GM21390 (cell line): ENCODE results near the gene C9orf50.
"Not testable (repeated sequence)": the region's sequence is repeated elsewhere in the genome, so short reads cannot be mapped to it uniquely, and the experiment has no call there.

Experiments
- ATAC-seq: cut with Tn5 transposase; IDR thresholded peaks from one replicate; pipeline ENCODE4 v1.9.1; 2021; ENCODE audit not compliant: unreplicated experiment

C9orf50 gene

DNA sequence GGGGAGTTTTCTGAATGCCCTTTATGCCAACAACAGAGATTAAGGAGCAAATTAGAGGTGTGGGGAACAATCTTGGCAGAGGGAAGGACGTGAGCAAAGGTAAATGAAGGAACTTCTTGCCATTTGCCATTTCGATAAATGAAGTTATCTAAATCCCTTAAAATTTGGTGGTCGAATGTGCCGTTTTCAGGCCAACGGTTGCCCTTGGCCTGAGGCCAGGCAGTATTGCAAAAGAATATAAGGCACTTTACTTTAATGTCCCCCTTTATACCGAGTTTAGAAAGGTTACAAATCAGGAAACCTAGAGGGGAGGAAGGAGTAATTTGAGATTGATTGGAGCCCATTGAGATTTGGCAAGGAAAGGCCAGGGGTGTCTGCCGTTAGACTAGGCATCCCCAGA lies 26.3 kb downstream of the C9orf50 start:
- no peak for ATAC-seq

- ATAC-seq, result not testable (repeated sequence)
These were observed 28.1 kb downstream of the C9orf50 start for GRCh38 chr9:129592790-129593189.

GRCh38 chr9:129591916-129592315 lies 29.0 kb downstream of the C9orf50 start:
- no peak for ATAC-seq

DNA sequence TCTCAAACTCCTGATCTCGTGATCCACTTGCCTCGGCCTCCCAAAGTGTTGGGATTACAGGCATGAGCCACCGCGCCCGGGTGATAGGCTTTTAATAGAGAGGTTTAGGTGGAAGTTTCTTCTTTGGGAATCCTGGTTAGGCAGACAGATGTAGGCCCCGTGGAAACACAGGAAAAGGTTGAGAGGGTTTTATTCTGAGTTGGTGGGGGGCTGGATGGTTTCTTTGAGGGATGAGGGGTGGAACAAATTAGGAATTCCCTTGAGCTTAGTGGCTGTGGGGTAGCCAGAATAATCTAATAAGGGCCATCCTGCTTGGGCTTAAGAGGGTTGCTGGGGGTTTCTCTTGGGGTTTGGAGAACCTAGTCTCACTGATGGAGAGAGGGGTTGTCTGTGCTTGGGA lies 30.4 kb downstream of the C9orf50 start:
- ATAC-seq, result no peak

DNA sequence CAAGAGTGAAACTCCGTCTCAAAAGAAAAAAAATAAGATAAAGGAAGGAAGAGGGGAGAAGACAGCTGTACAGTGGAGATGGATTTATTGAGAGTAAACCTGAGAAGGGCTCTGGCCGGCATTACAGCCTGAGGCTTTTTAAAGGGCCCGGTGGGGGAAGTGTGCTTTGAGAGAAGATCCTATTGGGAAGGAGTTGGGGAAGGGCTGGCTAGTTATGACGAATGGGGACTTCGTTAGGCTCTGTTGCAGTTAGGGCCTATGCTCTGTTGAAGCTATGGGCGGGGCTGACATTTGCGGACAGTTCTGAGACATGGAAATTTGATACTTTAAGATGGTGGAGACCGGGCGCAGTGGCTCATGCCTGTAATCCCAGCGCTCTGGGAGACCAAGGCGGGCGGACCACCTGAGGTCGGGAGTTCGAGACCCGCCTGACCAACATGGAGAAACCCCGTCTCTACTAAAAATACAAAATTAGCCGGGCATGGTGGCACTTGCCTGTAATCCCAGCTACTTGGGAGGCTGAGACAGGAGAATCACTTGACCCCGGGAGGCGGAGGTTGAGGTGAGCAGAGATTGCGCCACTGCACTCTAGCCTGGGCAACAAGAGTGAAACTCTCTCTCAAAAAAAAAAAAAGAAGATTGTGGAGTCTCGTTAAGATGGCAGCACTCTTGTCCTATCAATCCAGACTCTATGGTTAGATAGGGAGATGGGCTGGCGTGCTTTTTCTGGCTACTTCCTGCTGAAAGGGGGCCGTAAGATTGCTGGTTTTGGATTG lies 33.2 kb downstream of the C9orf50 start:
- ATAC-seq, result no peak

DNA sequence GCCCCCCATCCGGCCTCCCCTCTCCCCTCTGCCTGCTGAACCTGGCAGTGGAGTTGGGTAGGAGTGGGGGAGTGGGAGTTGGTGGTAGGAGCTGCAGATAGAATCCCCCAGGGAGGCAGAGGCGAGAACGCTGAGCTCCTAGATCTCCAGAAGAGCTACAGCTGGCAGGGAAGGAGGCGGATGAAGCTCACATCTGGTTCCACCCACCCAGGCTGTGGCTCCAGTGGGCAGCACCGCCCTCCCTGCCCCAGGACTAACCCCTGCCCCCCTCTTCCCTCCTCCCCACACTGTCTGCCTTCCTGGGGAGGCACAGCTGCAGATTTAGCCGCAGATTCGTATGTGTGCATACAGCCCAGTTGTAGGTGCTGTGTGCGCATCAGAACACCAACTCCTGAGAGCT lies 34.2 kb downstream of the C9orf50 start:
- no peak for ATAC-seq

DNA sequence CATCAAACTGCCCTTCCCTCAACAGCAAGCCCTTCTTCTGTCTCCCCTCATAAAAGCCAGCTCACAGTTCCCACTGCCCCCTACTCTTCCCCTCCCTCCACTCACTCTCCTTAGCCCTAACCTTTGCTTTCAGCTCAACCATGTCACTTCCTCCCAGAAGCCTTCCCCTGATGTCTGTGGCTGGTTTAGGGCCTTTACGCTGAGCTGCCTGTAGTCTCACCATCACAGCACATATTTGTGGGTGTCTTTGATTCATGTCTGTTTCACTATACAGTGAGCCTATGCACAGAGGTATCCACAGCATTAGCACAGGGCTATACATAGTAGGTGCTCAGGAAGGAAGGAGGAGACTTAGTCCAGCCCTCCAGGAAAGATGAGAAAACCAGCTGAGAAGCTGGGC lies 34.7 kb downstream of the C9orf50 start:
- ATAC-seq, result no peak

- no peak for ATAC-seq
These were observed 35.5 kb downstream of the C9orf50 start for GRCh38 chr9:129585352-129585751.

DNA sequence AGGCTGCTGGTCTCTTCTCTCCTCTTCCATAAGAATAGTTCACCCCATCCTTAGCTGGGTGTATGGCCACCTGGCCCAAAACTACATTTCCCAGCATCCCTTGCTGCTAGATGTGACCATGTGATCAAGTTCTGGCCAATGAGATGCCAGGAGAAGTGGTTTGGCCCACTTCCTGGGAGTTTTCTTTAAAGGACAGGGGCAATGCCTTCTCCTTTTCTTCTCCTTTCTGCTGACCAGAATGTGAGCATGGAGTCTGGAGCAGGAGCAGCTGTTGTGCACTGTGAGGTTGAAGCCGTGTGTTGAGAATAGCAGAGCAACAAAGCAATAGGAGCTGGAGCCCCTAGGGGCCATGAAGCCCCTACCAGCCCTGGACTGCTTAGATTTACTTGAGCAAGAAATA lies 36.8 kb downstream of the C9orf50 start:
- ATAC-seq, result peak; percentile 48

DNA sequence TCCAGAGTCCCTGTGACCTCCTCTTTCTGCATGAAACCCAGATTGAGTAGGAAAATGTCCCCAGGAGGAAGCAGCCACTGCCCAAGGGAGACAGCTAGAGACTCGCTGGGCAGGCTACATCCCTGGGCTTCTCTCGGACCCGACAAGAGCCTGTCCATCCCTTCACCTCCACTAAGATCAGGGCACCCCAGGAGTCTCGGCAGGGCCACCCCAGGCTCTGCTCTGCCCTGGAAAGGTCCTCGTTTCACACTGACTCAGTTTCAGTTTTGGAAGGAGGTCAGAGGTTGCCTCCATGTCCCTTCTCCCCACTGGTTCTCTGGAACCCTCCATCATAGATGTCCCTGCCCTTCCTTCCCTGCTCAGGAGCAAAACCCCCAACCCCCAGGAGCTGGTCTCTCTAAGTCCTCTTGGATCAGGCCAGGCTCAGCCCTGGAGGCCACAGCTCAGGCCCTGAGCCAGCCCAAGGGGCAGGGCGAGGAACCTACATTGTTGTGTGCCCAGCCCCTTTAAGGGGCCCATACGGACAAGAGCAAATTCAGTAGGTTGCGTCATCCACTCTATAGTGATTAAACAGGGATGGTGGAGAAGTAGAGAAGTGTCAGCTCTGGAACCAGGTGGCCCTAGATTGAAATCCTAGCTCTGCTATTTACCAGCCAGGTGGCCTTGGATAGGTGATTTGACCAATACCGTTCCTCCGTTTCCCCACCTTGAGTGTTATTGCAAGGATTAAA lies 37.4 kb downstream of the C9orf50 start:
- ATAC-seq, result no peak

- ATAC-seq, result no peak
These were observed 38.0 kb downstream of the C9orf50 start for GRCh38 chr9:129582855-129583254.

GRCh38 chr9:129581505-129582189 lies 39.3 kb downstream of the C9orf50 start:
- ATAC-seq, result no peak

- no peak for ATAC-seq
These were observed 40.5 kb downstream of the C9orf50 start for GRCh38 chr9:129580211-129580915.

- no peak for ATAC-seq
These were observed 41.6 kb downstream of the C9orf50 start for GRCh38 chr9:129579294-129579693.

- no peak for ATAC-seq
These were observed 44.1 kb downstream of the C9orf50 start for GRCh38 chr9:129576546-129577543.

DNA sequence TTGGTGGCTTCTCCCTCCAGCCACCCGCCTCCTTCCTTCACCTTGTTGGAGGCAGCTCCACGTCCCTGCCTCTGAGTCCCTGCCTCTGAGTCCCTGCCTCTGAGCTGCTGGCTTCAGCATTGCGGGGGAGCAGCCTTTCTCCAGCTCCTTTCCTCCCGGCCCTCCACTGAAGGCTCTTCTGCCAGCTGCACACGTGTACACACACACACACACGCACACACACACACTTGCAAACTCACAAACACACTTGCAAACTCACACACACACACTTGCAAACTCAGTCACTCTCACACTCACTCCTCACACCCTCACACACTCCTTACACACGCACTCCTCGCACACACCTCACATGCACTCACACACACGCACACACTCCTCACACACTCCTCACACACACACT lies 45.1 kb downstream of the C9orf50 start:
- ATAC-seq, result no peak

DNA sequence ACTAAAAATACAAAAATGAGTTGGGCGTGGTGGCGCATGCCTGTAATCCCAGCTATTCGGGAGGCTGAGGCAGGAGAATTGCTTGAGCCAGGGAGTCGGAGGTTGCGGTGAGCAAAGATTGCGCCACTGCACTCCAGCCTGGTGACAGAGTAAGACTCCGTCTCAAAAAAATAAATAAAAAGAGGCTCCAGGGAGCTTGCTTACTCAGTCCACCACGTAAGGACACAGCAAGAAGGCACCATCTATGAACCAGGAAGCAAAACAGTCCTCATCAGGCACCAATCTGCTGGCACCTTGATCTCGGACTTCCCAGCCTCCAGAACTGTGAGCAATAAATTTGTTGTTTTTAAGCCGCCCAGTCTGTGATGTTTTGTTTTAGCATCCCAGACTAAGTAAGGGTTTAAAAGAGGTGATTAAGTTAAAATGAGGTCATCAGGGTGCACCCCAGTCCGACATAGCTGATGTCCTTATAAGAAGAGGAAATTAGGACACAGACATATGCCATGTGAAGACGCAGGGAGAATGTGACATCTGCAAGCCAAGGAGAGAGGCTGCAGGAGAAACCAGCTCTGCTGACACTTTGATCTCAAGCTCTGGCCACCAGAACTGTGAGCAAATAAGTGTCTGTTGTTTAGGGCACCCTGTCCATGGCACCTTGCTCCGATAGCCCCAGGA lies 45.9 kb downstream of the C9orf50 start:
- ATAC-seq, result no peak

DNA sequence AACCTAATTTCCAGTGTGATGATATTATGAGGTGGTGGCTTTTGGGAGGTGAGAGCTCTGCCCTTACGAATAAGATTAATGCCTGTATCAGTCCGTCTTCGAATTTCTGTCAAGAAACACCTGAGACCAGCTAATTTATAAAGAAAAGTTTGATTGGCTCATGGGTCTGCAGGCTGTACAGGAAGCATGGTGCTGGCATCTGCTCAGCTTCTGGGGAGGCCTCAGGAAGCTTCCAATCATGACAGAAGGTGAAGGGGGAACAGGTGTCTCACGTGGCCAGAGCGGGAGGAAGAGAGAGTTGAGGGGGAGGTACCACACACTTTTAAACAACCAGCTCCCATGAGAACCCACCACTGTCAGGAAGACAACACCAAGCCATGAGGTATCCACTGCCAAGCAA lies 46.9 kb downstream of the C9orf50 start:
- ATAC-seq, result no peak

DNA sequence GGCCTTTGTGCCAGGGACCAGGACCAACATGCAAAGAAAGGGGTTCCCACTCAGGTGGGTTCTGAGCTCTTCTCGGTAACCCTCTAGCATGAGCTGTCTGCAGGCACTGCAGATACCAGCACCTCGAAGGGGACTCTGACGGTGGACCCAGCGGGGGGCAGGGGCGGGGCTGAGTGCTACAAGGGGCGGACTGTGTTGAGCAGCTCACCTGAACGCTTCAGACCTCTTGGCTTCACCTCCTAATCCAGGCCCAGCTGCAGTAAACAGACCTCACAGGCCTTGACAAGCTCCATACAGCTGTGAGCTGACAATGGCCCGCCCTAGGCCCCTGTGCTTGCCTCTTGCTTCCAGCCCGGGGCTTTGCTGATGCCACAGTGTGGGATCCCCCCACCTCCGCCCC lies 48.4 kb downstream of the C9orf50 start:
- ATAC-seq, result no peak

GRCh38 chr9:129572052-129572425 lies 48.9 kb downstream of the C9orf50 start:
- ATAC-seq, result no peak
